GM12891 (cell line): ENCODE measurements around the gene KIF16B.

Source experiments
- POLR2A ChIP-seq: IDR thresholded peaks from 2 replicates; pipeline ENCODE4 v1.6.1; 2011; ENCODE audit warnings: low read depth, low read length, control low read depth
- POLR2AphosphoS5 ChIP-seq: IDR thresholded peaks from 2 replicates; pipeline ENCODE4 v1.6.1; 2011; ENCODE audit warnings: low read depth, low read length, control low read depth
- POU2F2 ChIP-seq: IDR thresholded peaks from 2 replicates; pipeline ENCODE4 v1.6.1; 2011; ENCODE audit warnings: low read depth, mild to moderate bottlenecking, control low read depth, low read length, moderate library complexity
- SPI1 ChIP-seq: IDR thresholded peaks from 2 replicates; pipeline ENCODE4 v1.6.1; 2011; ENCODE audit warnings: low read depth, low read length, control low read depth
- TAF1 ChIP-seq: IDR thresholded peaks from 2 replicates; pipeline ENCODE4 v1.6.1; 2011; ENCODE audit warnings: low read depth, low read length, control low read depth

DNA sequence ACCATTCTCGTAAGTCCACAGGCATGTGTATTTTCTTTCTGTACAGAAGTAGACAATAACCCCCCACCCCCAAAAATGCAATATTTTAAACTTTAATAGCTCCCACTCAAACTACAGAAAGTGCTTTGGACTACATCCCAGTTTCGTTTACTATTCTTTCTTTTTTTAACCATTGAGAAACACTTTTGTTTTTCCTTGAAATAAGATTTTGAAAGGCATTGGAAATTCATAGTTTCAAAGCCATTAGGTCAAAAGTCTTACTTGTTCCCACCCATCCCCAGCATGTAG is 140.0 kb downstream of the KIF16B start:
- TF ChIP-seq TAF1, result no peak
- no peak for TF ChIP-seq POLR2AphosphoS5
- no peak for TF ChIP-seq POLR2A
- TF ChIP-seq SPI1, result no peak
- TF ChIP-seq POU2F2, result no peak
